GM12878 (cell line): ENCODE measurements around the gene IFITM1.
"Not testable (repeated sequence)": the region's sequence is repeated elsewhere in the genome, so short reads cannot be mapped to it uniquely, and the experiment has no call there.

ENCODE experiments used
- CHD4 ChIP-seq: fragments of 200-600 bp; sonication (generic); IDR thresholded peaks from 2 replicates; pipeline ENCODE4 v1.6.1; 2016; ENCODE audit warnings: mild to moderate bottlenecking
- FOXM1 ChIP-seq: IDR thresholded peaks from 2 replicates; pipeline ENCODE4 v1.6.1; 2012; ENCODE audit warnings: low read depth, mild to moderate bottlenecking, inconsistent platforms, low read length, moderate library complexity
- SRF ChIP-seq, 2 experiments: IDR thresholded peaks; 2 replicates each; pipeline ENCODE4 v1.6.1; 2011; ENCODE audit warnings: low read depth in 2 of 2, low read length in 2 of 2, mild to moderate bottlenecking in 1 of 2, moderate library complexity in 1 of 2
- TAF1 ChIP-seq: IDR thresholded peaks from 2 replicates; pipeline ENCODE4 v1.6.1; 2011; ENCODE audit warnings: mild to moderate bottlenecking, low read depth, low read length, borderline replicate concordance
- TF ChIP-seq, protein P1 (sequence below): fragments of 450-650 bp; IDR thresholded peaks from 2 replicates; pipeline ENCODE4 v1.6.1; 2017; ENCODE audit warnings: mild to moderate bottlenecking

- not testable (repeated sequence) for TF ChIP-seq SRF (IDR thresholded peaks at IDR 0.05; ENCODE audit: low read depth in 2 of 2, low read length in 2 of 2); CHD4; TAF1; FOXM1
- TF ChIP-seq, protein P1, sequence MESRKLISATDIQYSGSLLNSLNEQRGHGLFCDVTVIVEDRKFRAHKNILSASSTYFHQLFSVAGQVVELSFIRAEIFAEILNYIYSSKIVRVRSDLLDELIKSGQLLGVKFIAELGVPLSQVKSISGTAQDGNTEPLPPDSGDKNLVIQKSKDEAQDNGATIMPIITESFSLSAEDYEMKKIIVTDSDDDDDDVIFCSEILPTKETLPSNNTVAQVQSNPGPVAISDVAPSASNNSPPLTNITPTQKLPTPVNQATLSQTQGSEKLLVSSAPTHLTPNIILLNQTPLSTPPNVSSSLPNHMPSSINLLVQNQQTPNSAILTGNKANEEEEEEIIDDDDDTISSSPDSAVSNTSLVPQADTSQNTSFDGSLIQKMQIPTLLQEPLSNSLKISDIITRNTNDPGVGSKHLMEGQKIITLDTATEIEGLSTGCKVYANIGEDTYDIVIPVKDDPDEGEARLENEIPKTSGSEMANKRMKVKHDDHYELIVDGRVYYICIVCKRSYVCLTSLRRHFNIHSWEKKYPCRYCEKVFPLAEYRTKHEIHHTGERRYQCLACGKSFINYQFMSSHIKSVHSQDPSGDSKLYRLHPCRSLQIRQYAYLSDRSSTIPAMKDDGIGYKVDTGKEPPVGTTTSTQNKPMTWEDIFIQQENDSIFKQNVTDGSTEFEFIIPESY: not testable (repeated sequence)
These were observed 4.0 kb downstream of the IFITM1 start for GRCh38 chr11:317668-318404.
